Trophoblast cell (in vitro differentiated cells and primary cell): ENCODE measurements around the gene HTR3C.
"Not testable (repeated sequence)": the region's sequence is repeated elsewhere in the genome, so short reads cannot be mapped to it uniquely, and the experiment has no call there.

Experiments used
- DNase-seq, 2 donors: peaks; one replicate each; pipeline ENCODE4 v3.0.0-alpha.2; 2016
- H2AFZ ChIP-seq: 2 replicates; pipeline ENCODE4 v1.6.1; 2013; ENCODE audit warnings: low read length, moderate library complexity, mild to moderate bottlenecking; ENCODE audit not compliant: insufficient read depth, poor library complexity
- H2AK5ac ChIP-seq: 2 replicates; pipeline ENCODE4 v1.6.1; 2013; ENCODE audit warnings: mild to moderate bottlenecking, low read length
- H2BK120ac ChIP-seq: 2 replicates; pipeline ENCODE4 v1.6.1; 2013; ENCODE audit warnings: low read length, mild to moderate bottlenecking, moderate library complexity; ENCODE audit not compliant: insufficient read depth, poor library complexity
- H2BK12ac ChIP-seq: 2 replicates; pipeline ENCODE4 v1.6.1; 2013; ENCODE audit warnings: mild to moderate bottlenecking, low read length, moderate library complexity
- H2BK5ac ChIP-seq: 2 replicates; pipeline ENCODE4 v1.6.1; 2013; ENCODE audit warnings: low read length, low read depth, moderate library complexity, mild to moderate bottlenecking; ENCODE audit not compliant: poor library complexity
- H3K14ac ChIP-seq: 2 replicates; pipeline ENCODE4 v1.6.1; 2013; ENCODE audit warnings: mild to moderate bottlenecking, low read length
- H3K18ac ChIP-seq: 2 replicates; pipeline ENCODE4 v1.6.1; 2013; ENCODE audit warnings: mild to moderate bottlenecking, low read length
- H3K23ac ChIP-seq: 2 replicates; pipeline ENCODE4 v1.6.1; 2013; ENCODE audit warnings: low read length
- H3K27ac ChIP-seq: 2 replicates; pipeline ENCODE4 v1.5.1; 2013; ENCODE audit warnings: low read depth, mild to moderate bottlenecking, inconsistent platforms, low read length, moderate library complexity
- H3K27me3 ChIP-seq: 2 replicates; pipeline ENCODE4 v1.6.1; 2013; ENCODE audit warnings: inconsistent platforms, mild to moderate bottlenecking, low read length, moderate library complexity; ENCODE audit not compliant: insufficient read depth
- H3K36me3 ChIP-seq, 2 experiments: 1 replicate in 1 of 2; 2 replicates in 1 of 2; pipeline ENCODE4 v1.6.1; 2013; ENCODE audit warnings: low read length in 2 of 2, mild to moderate bottlenecking in 2 of 2, moderate library complexity in 1 of 2; ENCODE audit not compliant: insufficient read depth in 2 of 2, control insufficient read depth in 1 of 2
- H3K4ac ChIP-seq: 2 replicates; pipeline ENCODE4 v1.6.1; 2013; ENCODE audit warnings: low read depth, mild to moderate bottlenecking, low read length, moderate library complexity
- H3K4me1 ChIP-seq, 2 experiments: 1 replicate in 1 of 2; 2 replicates in 1 of 2; pipeline ENCODE4 v1.6.1; 2013; ENCODE audit warnings: low read length in 2 of 2, mild to moderate bottlenecking in 2 of 2, moderate library complexity in 1 of 2; ENCODE audit not compliant: insufficient read depth in 2 of 2, control insufficient read depth in 1 of 2
- H3K4me2 ChIP-seq: 2 replicates; pipeline ENCODE4 v1.6.1; 2013; ENCODE audit warnings: inconsistent platforms, mild to moderate bottlenecking, low read length, moderate library complexity
- H3K4me3 ChIP-seq: 2 replicates; pipeline ENCODE4 v1.5.1; 2013; ENCODE audit warnings: mild to moderate bottlenecking, low read depth, low read length, inconsistent platforms
- H3K79me1 ChIP-seq: one replicate; pipeline ENCODE4 v1.6.1; 2013; ENCODE audit warnings: low read length
- H3K79me2 ChIP-seq: 2 replicates; pipeline ENCODE4 v1.6.1; 2013; ENCODE audit warnings: low read length, mild to moderate bottlenecking; ENCODE audit not compliant: control insufficient read depth, insufficient read depth, poor library complexity
- H3K9ac ChIP-seq: 2 replicates; pipeline ENCODE4 v1.6.1; 2013; ENCODE audit warnings: mild to moderate bottlenecking, low read length
- H3K9me3 ChIP-seq: 2 replicates; pipeline ENCODE4 v1.6.1; 2013; ENCODE audit warnings: low read depth, mild to moderate bottlenecking, control low read depth, inconsistent platforms, low read length; ENCODE audit not compliant: insufficient read depth
- H4K12ac ChIP-seq: 2 replicates; pipeline ENCODE4 v1.6.1; 2013; ENCODE audit warnings: low read depth, mild to moderate bottlenecking, low read length, moderate library complexity
- H4K8ac ChIP-seq: 2 replicates; pipeline ENCODE4 v1.6.1; 2013; ENCODE audit warnings: low read depth, mild to moderate bottlenecking, low read length, moderate library complexity
- H4K91ac ChIP-seq: one replicate; pipeline ENCODE4 v1.6.1; 2013; ENCODE audit warnings: low read depth, mild to moderate bottlenecking, low read length, moderate library complexity
- WGBS: extraction: QIAGEN DNeasy Blood & Tissue Kit; methylation state at CpG from one replicate; pipeline ENCODE4 v1.1.7; 2013; ENCODE audit warnings: missing lambda C conversion rate; ENCODE audit not compliant: insufficient read length, insufficient coverage; ENCODE audit errors: extremely low coverage; 5-methylcytosine and 5-hydroxymethylcytosine counted together

The HTR3C gene

DNA sequence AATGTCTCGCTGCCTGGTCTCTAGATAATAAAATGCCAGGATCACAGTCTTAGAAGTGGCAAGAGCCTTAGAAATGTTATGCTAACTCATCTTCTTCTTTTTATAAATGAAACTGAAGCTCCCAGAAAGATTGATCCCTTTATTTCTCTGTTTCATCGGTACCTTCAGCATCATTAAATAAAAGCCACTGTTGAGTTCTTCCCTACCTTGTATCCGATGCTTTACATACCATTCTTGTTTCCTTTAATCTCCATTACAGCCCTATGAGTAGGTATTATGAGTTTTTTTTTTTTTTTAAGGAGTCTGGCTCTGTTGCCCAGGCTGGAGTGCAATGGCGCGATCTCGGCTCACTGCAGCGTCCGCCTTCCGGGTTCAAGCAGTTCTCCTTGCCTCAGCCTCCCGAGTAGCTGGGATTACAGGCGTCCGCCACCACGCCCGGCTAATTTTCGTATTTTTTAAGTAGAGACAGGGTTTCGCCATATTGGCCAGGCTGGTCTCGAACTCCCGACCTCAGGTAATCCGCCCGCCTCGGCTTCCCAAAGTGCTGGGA lies 34.3 kb upstream of the HTR3C start:
- H3K4me1 ChIP-seq: peaks cover 7% of the 10 kb centered on the region in 2 experiments
- peaks cover 11% of the 10 kb centered on the region for H3K79me2 ChIP-seq
- no peak overlapping the region for H3K27ac ChIP-seq
- no peak overlapping the region for H2BK120ac ChIP-seq
- peak overlapping the region; percentile 15 for H2BK5ac ChIP-seq
- no peak overlapping the region for H2AK5ac ChIP-seq
- H3K79me1 ChIP-seq: peaks cover 9% of the 10 kb centered on the region
- no peak for DNase-seq
- H4K12ac ChIP-seq: peak overlapping the region; percentile 26
- H4K8ac ChIP-seq: peak overlapping the region; percentile 74
- H3K9me3 ChIP-seq: peaks cover 5% of the 10 kb centered on the region
- no peak overlapping the region for H3K23ac ChIP-seq
- peak overlapping the region; percentile 47 for H4K91ac ChIP-seq
- H3K18ac ChIP-seq: no peak overlapping the region
- no peak overlapping the region for H3K4ac ChIP-seq
- no peaks in the 10 kb centered on the region for H3K27me3 ChIP-seq
- H3K9ac ChIP-seq: no peak overlapping the region
- no CpG with 5 or more reads among the region's 21 CpGs for WGBS
- no peak overlapping the region for H3K14ac ChIP-seq
- peak overlapping the region; percentile 62 for H2AFZ ChIP-seq
- peaks cover 0 to 3% of the 10 kb centered on the region in 2 experiments for H3K36me3 ChIP-seq
- H3K4me3 ChIP-seq: no peak overlapping the region
- H3K4me2 ChIP-seq: peak overlapping the region; percentile 52
- no peak overlapping the region for H2BK12ac ChIP-seq

GRCh38 chr3:184022323-184022722 lies 30.5 kb upstream of the HTR3C start:
- Histone ChIP-seq H2AK5ac (no peak overlapping the region), H3K18ac (no peak overlapping the region), H3K4me1 (no peaks in the 10 kb centered on the region), H3K9me3 (no peaks in the 10 kb centered on the region), H4K8ac (no peak overlapping the region), H3K9ac (no peak overlapping the region), H2BK5ac (no peak overlapping the region), H3K4me2 (no peak overlapping the region), H3K27me3 (no peaks in the 10 kb centered on the region), H3K4me3 (no peak overlapping the region), H2BK120ac (no peak overlapping the region), H3K14ac (no peak overlapping the region), H3K79me1 (peaks cover 7% of the 10 kb centered on the region), H3K23ac (no peak overlapping the region), H2BK12ac (no peak overlapping the region), H2AFZ (no peak overlapping the region), H3K4ac (no peak overlapping the region), H4K91ac (no peak overlapping the region), H4K12ac (no peak overlapping the region), H3K27ac (no peak overlapping the region), H3K36me3 (no peaks in the 10 kb centered on the region), H3K79me2 (peaks cover 6% of the 10 kb centered on the region)
- no CpG with 5 or more reads among the region's 7 CpGs for WGBS
- no peak for DNase-seq

GRCh38 chr3:184025256-184025655 lies 27.6 kb upstream of the HTR3C start:
- WGBS: no CpG with 5 or more reads among the region's 5 CpGs
- not testable (repeated sequence) for H3K4me2 ChIP-seq, H2BK5ac ChIP-seq, H3K14ac ChIP-seq, H3K23ac ChIP-seq, DNase-seq, H3K4ac ChIP-seq, H4K12ac ChIP-seq, H3K9ac ChIP-seq, H3K4me3 ChIP-seq, H4K91ac ChIP-seq, H2BK120ac ChIP-seq, H3K27me3 ChIP-seq, H3K27ac ChIP-seq, H3K18ac ChIP-seq, H3K79me1 ChIP-seq, H3K36me3 ChIP-seq, H2BK12ac ChIP-seq, H3K4me1 ChIP-seq, H2AFZ ChIP-seq, H4K8ac ChIP-seq, H3K79me2 ChIP-seq, H2AK5ac ChIP-seq, H3K9me3 ChIP-seq

GRCh38 chr3:184028275-184028890 lies 24.5 kb upstream of the HTR3C start:
- H2BK12ac ChIP-seq, H3K36me3 ChIP-seq, H3K23ac ChIP-seq, H3K79me2 ChIP-seq, H3K9ac ChIP-seq, H3K4me3 ChIP-seq, H4K91ac ChIP-seq, H3K4me2 ChIP-seq, H4K12ac ChIP-seq, H2BK5ac ChIP-seq, H3K79me1 ChIP-seq, H3K9me3 ChIP-seq, H3K4ac ChIP-seq, H2AFZ ChIP-seq, H2BK120ac ChIP-seq, H3K14ac ChIP-seq, H2AK5ac ChIP-seq, H3K27me3 ChIP-seq, H3K27ac ChIP-seq, H3K18ac ChIP-seq, H3K4me1 ChIP-seq, H4K8ac ChIP-seq, DNase-seq: not testable (repeated sequence)
- no CpG with 5 or more reads among the region's 1 CpG for WGBS
